HCEC 1CT (cell line): ENCODE results near the gene EPHB1.

ENCODE experiments used
- DNase-seq: peaks from one replicate; pipeline ENCODE4 v3.0.0-alpha.2; 2017

The EPHB1 gene

GRCh38 chr3:135142530-135142929 is 347.5 kb downstream of the EPHB1 start:
- no peak for DNase-seq

- no peak for DNase-seq
Observed at GRCh38 chr3:135143474-135143873, 348.4 kb downstream of the EPHB1 start.

GRCh38 chr3:135145581-135145980 is 350.5 kb downstream of the EPHB1 start:
- DNase-seq, result no peak

DNA sequence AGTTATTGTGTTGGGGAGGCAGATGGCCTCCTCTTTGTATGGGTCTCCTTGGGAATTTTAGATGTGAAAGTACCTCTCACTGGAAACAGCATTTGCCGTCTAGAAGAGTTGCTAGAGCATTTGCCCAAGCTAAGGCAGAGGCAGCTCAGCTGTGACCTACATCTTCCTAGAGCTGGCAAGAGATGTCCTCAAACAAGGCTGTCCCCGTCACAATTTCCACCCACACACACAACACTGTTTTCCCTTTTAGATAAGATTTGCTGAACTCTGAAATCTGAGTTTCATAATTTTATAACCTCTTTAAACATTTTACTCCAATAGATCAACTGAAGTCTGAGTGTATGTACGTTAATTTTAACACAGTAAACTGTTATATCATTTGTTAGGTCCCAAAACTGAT is 352.6 kb downstream of the EPHB1 start:
- DNase-seq, result no peak

DNA sequence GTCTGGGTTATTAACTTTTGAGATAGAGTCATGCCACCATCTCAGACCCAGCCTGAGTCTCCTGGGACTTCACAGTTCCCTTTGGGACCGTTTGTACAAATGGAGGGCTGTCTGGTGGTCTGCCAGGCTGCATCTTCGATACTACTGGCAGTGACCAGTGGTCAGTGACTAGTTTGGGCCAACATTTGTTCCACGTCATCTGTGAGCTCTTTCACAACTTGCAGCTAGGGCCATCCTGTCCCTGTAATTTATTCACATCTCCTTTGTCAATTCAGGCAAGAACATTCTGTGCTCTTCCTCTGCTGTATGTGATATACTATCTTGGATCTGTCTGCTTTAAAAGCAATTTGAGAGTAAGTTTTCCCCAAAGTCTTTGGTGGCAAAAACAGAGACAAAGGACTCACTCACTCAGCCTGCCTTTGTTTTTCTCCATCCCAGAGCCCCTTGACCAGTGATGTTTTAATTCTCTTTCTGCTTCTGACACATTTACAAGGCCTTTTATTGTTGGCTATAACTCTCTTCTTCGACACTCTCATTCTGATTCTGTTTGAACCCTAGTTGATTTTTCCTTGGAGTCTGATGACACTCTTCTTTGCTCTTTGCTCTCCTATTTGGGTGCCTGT is 353.4 kb downstream of the EPHB1 start:
- DNase-seq, result no peak

DNA sequence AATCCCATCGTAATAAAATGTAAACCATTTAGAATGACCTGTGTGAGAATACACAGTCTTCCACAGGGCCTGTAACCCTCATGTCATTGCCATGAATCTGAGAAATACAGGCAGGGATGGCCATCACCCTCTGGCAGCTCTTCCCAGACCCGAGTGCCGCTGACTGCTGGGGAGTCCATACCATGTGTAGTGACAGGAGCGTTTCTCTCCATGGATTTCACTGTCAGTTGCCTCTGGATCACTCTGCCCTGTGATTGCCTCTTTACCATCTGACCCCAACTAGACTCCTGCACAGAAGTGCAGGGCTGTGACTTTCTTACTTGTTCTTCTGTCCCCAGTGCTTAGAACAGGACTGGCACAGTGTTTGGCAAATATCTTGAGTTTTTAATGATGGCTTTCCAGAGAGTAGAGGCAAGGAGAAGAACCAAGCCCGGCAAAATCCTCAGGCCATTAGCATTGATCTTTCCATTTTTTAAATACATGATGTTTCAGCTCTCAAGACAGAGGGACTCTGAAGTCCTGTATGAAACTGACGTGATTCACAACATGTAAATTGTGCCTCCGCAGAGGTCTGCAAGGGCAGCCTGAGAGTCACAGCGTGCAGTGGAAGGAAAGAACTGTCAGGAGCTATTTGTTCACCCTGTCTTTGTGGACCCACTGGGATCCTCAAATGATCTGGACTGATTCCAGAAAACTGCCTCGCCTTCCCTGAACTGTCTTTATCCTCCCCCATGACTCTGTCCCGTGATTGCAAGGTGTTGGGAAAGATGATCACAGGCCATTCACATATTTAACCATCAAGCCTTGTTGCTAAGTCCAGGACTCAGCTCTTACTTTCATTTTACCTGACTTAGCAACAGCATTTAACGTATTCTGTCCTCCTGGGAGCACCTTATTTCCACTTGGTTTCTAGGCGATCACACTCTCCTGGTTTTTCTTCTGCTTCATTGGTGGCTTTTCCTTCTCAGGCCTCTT is 354.9 kb downstream of the EPHB1 start:
- no peak for DNase-seq

DNA sequence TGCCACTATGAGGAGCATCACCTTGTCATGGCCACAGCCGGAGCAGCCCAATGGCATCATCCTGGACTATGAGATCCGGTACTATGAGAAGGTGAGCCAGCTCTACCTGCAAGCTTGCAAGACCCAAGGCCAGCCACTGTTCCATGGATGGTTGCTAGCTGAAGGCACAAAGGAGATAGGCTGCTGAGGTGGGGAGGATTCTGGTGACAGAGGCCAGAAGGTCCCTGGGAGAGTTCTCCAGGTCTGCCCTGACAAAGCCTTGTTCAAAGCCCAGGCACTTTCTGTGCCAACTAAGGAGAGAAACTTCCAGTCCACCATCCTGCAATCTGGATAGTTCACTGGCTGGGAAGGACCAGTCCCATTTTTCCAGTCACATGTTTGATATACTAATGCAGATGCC is 359.1 kb downstream of the EPHB1 start:
- no peak for DNase-seq

GRCh38 chr3:135155228-135155627 is 360.2 kb downstream of the EPHB1 start:
- DNase-seq, result no peak

- no peak for DNase-seq
Observed at GRCh38 chr3:135155791-135156190, 360.7 kb downstream of the EPHB1 start.

DNA sequence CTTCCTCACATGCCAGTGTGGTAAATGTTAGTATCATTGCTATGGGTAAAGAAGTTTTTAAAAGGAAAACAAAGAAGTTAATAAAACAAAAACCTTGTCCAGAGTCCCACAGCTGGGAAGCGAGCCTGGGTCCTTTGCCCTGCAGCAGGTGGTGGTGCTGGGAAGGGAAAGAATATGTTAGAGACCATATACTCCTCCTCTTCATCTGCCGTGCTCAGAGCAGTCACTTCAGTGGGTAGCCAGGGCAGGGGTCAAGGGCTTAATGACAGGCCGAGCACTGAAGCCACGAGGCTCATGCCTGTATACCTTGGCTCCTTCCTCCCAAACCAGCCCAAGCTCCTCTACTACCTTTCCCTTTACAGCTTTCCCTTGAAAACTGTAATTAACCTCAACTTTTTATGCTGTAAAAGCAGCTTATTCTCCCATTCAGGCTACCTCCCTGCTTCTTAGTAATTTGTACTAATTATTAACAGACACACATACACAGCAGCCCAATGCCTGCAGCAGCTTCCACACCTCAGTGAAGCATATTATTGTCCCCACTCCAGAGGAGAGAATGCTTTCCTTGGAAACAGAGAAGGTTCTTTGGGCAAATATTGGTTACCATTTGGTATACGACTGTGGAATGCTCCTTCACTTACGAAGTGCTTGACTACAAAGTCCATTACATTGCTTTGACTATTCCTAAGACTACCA is 362.1 kb downstream of the EPHB1 start:
- no peak for DNase-seq

- DNase-seq, result no peak
Observed at GRCh38 chr3:135158520-135158919, 363.5 kb downstream of the EPHB1 start.

- DNase-seq, result no peak
Observed at GRCh38 chr3:135159681-135160247, 364.7 kb downstream of the EPHB1 start.

DNA sequence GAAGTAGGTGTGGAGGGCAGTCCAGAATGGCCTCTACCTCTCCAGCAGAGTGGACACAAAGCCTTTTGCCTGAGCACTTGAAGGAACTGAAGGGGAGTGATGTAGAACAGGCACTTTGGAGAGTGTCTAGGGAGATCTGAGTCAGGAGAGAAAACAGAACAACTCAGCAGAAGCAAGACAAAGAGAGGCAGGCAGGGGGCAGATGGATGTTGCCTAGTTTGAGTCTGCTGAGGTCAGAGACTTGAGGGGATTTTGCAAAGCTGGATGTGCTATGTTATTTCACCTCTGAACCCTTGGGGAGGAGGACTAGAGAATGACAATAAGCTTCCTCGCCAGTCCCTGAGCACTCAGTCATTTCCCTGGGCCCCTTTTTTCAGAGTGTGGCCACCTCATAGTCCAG is 366.4 kb downstream of the EPHB1 start:
- no peak for DNase-seq

DNA sequence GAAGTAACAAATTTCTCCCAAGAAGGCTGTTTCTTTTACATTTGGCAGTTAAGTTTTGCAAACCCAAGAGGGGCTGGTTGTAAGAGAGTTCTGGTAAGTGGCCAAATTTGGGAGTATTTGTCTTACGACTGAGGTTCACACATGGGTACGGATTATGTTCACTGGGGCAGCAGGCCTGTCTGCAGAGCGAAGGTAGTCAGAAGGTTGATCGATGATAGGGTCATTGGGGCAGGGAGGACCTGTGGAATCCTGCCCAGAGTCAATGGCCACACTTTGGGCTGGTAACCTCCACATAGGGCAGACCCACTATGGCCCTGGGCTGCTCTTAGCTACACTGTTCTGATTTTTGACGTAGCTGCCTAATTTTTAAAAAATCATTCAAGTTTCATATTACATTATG is 368.6 kb downstream of the EPHB1 start:
- no peak for DNase-seq

DNA sequence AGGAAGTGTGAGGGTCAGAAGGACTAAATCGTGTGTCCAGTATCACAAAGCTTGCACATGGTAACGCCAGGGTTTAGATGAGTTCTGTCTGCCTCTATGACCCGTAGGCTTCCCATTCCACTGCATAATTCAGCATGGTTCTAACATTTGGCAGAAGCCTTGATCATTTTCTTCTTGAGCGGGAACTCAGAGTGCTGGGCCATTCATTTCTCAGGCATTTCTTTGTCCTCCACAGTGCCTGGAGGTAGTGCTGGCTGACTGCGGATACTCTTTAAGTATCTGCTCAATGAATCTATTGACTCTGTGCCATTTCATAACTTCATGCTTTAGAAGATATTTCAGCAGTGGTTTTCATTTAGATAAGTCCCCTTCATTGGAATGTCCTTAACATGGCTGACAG is 370.2 kb downstream of the EPHB1 start:
- DNase-seq, result no peak

DNA sequence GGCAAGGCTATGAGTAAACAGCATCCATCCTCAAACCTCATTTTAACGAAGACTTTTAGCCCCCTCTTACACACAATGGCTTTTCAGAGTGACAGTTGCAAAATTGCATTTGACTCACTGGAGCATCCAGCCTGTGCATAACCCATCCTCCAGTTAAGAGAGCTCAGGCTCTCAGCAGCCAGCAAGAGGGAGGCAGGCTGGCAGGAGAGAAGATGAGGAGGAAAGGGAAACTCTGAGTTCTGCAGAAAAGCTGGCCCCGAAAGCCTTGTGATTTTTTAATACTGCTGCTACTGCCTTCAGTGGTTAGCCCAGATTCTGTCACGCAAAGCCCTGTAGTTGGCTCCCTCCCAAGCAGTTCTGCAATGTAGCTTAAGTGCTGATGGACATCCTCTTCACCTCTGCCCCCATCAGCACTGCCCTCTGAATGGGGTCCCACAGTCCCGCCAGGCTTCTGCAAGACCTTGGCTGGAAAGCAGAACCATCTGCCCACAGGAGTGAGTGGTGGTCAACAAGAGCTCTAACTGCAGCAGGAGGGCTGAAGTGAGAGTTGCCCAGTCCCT is 371.3 kb downstream of the EPHB1 start:
- DNase-seq, result no peak

DNA sequence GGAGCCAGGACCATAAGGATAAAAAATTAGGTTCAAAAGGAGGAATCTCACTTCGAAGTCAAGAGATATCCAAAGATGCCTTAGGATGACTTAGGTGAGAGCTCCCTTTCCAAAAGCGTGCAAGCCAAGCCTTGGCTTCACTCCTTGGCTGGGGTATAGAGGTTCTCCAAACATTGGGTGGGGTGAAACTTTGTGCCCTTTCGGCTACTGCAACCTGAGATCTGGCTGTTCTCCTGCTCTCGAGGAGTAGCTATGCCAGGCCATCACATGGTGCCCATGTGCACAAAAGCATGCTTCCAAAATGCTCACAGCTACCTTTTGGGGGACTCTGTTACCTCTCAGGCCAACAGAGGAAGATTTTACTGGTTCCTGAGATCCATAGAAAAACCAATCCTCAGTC is 373.8 kb downstream of the EPHB1 start:
- no peak for DNase-seq

DNA sequence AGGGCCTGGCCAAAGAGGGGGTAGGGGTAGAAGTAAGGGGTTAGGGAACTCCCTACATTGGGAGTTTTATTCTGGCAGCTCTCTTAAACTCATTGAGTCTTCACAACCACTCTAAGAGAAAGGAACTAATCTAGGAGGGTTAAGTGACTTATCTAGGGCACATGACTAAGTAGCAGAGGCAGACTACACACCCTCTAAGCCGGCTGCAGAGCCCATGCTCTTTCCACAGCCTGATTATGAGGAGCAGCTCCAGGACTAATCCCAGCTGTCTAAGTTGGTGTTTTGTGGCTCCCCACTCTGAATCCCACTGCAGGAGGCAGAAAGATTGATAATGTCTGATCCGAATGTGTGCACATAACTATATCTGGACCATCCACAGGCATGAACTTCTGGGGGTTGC is 374.6 kb downstream of the EPHB1 start:
- no peak for DNase-seq

GRCh38 chr3:135170732-135171131 is 375.7 kb downstream of the EPHB1 start:
- DNase-seq, result no peak

DNA sequence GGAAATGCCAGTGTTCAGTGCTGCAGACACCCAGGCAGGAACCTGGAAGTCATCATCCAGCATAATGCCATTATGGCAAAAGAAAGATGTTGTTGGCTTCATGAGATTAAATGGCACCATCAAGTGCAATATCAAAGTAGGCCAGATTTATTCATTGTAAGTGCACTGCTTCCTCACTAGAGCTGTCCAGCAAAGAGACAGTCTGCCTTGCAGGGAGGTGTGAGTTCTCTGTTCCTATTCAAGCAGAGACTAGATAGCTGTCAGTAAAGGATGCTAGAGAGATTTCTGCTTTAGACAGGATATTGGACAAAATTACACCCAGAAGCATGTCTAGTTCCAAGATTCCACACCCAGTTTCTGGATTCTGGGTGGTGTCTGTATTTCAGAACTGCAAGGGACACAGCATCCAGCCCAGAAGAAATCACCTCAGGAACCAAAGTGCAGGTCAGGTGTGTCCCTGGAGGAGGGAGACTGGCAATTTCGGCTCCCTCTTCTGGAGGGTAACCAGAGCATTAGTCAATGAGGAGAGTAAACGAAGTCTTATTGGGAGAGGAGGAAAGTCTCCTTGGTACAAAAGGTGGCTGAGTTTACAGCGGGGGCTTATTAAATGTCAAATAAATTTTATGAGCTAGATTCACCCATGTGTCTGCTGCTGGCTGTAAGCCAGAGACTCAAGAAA is 377.3 kb downstream of the EPHB1 start:
- DNase-seq, result no peak

- DNase-seq, result no peak
Observed at GRCh38 chr3:135175728-135176277, 380.7 kb downstream of the EPHB1 start.

- DNase-seq, result no peak
Observed at GRCh38 chr3:135176881-135177280, 381.8 kb downstream of the EPHB1 start.
